GM21825 (cell line): ENCODE data around the gene KCNJ16.
"Not testable (repeated sequence)": the region's sequence is repeated elsewhere in the genome, so short reads cannot be mapped to it uniquely, and the experiment has no call there.

ENCODE experiments used
- ATAC-seq: cut with Tn5 transposase; IDR thresholded peaks from one replicate; pipeline ENCODE4 v1.9.1; 2021; ENCODE audit warnings: mild to moderate bottlenecking, moderate library complexity; ENCODE audit not compliant: unreplicated experiment

Gene KCNJ16

GRCh38 chr17:70074956-70075355 is at the start of gene KCNJ16:
Gene KCNJ16 (plus strand): TSS chr17:70075225. CDS start chr17:70132088, 56,863 bp downstream.
- ATAC-seq = no peak

GRCh38 chr17:70028397-70028796 is 46.6 kb upstream of the KCNJ16 start:
- ATAC-seq = no peak

DNA sequence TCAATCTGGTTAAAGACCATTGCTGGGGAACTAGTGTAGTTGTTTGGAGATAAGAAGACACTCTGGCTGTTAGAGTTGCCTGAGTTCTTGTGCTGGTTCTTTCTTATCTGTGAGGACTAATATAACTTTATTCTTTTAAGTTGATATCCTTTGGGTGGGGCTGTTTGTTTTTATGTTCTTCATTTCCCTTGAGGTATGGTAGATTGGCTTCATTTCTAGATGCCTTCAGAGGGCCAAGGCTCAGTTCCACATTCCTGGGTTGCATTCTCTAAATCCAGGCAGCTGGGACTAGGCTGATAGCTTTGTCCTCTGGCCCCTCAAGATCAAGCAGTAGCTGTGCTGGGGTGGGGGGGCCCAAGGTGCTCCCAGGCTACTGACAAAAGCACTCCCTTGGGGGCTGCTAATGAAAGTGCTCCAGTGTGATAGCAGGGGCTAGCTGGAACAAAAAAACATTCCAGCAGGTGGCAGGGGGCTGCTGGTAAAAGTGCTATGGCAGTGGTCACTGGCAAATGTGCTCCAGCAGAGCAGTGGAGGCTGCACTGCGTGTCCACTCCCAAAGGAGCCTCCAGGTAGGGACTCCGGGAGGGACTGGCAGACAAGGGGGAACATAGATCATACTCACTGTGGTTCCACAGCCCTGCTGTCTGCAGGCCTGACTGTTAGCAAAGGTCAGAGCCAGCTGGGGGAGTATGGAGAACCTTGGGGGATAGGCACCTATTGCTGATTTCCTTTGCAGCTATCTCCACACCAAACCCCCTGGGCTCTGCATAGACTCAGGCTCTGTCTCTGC is 45.9 kb upstream of the KCNJ16 start:
- no peak for ATAC-seq

DNA sequence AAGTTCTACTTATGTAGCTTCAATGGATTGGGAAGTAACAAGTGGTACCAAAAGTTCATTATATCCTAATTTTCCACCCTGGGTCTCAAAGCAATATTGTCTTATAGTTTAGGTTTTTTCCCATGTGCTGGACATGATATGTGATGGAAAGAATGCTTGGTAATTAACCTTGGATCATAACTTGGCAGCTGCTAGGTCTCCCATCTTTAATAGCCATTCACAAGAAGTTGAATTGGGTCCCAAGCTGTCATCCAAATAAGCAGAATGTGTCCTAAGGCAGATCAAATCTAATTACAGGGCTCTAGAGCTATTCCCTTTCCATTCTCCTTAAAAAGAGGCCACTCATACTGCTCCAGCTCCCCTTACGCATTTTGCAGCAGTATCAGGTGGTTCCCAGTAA is 44.7 kb upstream of the KCNJ16 start:
- no peak for ATAC-seq

- no peak for ATAC-seq
These were observed 43.7 kb upstream of the KCNJ16 start for GRCh38 chr17:70031341-70031740.

DNA sequence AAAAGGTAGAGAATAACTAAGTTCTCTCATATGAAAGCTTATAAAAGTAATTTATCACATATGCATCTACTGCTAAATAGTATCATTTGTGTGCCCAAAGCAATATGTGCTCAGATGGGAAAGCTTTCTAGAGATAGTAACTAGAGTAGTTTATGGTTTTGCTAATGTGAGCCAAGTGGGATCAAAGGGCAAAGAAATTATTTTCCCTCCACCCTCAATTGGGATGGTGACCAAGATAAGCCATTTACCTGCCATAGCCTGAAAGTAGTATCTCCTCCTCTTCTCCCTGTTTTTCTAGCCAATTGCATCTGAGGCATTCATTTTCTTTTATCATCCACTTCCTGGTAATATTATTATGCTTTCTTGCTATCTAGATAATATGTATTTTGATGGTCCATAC is 41.9 kb upstream of the KCNJ16 start:
- no peak for ATAC-seq

GRCh38 chr17:70034158-70034557 is 40.9 kb upstream of the KCNJ16 start:
- ATAC-seq = no peak

GRCh38 chr17:70037498-70037897 is 37.5 kb upstream of the KCNJ16 start:
- no peak for ATAC-seq

DNA sequence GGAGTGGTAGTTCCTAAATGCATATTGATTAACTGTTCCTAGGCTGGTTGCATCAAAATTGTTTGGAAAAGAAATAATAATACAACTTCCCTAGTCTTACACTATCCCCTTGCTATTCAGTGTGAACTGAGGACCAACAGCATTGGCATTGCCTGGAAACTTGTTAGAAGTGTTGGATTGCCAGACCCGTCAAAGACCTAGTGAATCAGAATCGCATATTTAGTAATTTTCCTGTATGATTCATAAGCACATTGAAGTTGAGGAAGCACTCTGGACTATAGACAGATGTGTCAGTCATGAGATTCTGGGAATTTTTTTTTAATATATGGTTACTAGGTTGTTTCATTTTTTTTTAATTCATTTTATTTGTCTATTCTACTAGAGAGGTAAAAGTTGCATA is 34.7 kb upstream of the KCNJ16 start:
- ATAC-seq = no peak

DNA sequence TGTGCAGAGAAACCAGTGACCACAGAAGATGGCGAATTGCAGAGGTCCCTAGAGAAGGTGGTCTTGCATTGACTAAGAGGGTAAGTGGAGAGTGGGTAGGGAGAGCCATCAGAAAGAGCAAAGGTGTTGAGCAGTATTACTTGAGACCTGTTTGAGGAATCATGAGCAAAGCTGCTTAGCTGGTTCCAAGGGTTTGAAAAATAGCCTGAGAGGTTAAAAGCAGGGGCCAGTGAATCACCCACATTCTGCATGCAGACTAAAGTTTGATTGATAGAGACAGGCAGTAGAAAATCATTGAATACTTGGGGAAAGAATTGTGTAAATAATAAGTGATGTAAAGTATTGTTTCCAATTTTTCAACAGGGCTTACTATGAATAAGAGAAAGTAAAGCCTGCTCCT is 34.0 kb upstream of the KCNJ16 start:
- no peak for ATAC-seq

DNA sequence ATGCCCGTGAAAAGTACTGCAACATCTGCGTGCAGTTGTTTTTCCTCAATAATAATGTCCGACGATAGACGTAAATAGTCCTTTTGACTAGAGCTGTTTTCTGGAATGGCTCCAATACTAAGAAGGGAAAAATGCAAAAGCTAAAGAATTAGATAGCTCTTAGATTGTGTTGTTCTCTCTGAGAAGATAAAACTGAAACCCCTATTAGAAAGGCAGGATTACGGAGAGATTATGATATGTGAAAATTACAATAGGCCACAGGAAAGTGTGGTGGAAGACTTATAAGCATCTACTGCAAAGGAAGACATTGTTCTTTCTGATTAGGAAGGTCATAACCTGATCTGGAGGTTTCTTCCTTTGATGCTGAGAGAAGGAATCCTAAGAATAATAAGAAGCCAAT is 33.5 kb upstream of the KCNJ16 start:
- no peak for ATAC-seq

- not testable (repeated sequence) for ATAC-seq
These were observed 29.2 kb upstream of the KCNJ16 start for GRCh38 chr17:70045780-70046179.

- ATAC-seq = no peak
These were observed 27.2 kb upstream of the KCNJ16 start for GRCh38 chr17:70047619-70048419.

GRCh38 chr17:70049801-70050591 is 25.0 kb upstream of the KCNJ16 start:
- no peak for ATAC-seq

GRCh38 chr17:70050931-70051330 is 24.1 kb upstream of the KCNJ16 start:
- no peak for ATAC-seq

DNA sequence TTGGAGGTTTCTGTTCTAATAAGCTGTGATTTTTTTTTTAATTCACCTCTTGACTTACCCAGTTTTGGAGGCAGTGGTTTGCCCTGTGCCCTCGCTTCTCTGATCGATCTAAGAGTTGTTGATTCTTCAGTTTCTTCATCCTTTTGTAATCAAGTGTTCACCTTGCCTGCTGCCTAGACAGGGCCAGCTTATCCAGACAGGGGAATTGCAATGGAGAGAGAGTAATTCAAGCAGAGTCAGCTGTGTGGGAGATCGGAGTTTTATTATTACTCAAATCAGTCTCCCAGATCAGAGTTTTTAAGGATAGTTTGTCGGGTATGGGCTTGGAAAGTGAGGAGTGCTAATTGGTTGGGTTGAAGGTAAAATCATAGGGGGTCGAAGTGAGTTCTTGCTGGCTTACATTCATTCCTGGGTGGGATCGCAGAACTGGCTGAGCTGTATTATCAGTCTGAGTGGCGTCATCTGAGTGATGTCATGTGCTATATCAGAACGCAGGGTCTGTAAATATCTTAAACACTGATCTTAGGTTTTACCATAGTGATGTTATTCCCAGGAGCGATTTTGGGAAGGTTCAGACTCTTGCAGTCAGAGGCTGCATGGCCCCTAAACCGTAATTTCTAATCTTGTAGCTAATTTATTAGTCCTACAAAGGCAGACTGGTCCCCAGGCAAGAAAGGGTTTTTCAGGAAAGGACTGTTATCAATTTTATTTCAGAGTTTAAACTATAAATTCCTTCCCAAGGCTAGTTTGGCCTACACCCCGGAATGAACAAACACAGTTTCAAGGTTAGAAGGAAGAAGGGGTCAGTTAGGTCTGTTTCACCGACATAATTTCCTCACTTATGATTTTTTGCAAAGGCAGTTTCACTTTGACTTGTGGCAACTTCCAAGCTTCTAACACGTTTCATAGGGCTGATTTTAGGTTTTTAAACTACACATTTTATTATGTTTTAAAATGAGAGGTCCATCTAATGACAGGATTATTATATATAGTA is 21.5 kb upstream of the KCNJ16 start:
- ATAC-seq = no peak

GRCh38 chr17:70055000-70055399 is 20.0 kb upstream of the KCNJ16 start:
- no peak for ATAC-seq

DNA sequence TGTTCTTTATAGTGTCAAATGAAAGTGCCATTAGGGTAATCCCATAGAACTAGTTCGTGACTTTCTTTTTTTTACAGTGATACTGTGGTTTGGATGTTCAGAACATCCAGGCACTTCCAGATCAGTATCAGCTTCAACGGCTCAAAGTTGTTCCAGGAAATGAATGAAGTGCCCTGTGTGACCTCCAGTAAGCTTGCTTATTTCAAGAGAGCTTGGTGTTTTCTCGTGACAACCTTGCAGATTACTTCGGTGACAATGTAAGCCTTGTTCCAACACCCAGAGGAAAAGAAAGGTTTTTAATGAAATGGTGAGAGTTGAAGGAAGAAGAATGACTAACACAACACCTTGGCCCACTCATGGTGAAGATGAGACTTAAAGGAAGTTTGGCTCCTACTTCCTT is 16.0 kb upstream of the KCNJ16 start:
- no peak for ATAC-seq

GRCh38 chr17:70059649-70060048 is 15.4 kb upstream of the KCNJ16 start:
- no peak for ATAC-seq

DNA sequence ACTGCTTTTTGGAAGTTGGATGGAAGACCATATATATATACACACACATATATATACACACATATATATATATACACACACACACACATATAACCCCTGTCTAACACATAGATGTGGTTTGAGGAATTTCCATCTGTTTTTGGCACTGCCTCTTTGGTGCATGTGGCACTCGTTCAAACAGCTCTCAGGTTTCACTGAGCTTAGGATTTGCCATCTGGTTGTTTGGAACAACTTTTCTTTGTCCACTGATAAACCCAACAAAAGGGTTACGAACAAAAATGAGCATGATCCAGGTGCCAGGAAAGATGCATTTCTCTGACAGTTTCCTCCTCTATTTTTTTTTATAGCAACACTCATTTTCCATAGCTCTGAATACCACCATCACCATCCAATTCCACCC is 14.6 kb upstream of the KCNJ16 start:
- ATAC-seq = no peak
